Erythroblast (primary cell): Measurements from ENCODE around the gene NAA10.

Experiments used
- GATA1 ChIP-seq: IDR thresholded peaks from 2 replicates; pipeline ENCODE4 v1.6.1; 2011; ENCODE audit warnings: low read depth, mild to moderate bottlenecking, control low read depth, low read length, moderate library complexity
- POLR2A ChIP-seq: IDR thresholded peaks from 2 replicates; pipeline ENCODE4 v1.6.1; 2011; ENCODE audit warnings: mild to moderate bottlenecking, low read length

DNA sequence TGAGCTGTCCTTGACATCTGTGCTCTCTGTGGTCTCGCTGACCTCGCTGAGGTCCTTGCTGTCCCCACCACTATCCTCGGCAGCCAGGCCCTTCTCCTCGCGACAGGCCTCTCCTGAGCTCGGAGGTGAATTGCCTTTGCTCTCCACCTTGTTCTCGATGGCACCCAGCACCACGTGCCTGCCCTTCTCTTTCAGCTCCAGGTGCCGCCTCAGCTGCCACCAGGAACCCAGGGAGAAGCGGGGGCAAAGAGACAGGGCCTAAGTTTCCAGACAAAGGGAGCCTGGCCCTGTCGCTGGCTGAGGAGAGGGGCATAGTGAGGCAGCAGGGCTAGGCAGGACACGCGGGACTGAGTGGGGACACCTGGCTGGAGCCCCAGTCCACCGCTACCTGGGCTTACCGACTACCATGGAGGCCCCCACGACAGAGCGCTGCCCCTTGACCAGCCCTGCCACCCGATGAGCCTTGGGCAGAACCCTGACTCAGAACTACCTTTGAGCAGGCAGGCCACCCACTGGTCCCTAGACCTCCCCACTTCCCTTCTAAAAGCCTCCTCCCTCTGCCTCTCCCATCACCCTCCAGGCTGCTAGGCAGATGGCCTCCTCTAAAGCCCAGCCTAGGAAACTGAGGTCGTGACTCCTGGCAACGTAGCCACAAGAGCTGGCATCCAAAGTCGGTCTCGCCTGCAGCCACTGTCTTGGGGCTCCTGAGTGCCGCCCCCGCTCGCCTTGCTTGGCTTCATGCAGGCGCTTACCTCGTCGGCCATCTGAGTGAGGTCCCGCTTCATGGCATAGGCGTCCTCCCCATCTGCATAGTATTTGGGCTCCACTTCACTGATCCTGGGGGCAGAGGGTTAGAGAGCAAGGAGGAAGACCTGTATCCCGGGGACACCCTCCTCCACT is 4.6 kb downstream of the NAA10 start:
- TF ChIP-seq POLR2A (no peak), GATA1 (no peak)
